Measurements from ENCODE around the gene CNTNAP5. TPM values are rescaled to one million over a fixed set of nuclear protein-coding genes. Genes with fewer than 3 reads are reported as not detected.

The CNTNAP5 gene
- total RNA-seq, 1 experiment from 2014 or later = 0.48 TPM

- no peak for DNase-seq
- Mint-ChIP-seq H3K4me3 (no peak overlapping the region), H3K36me3 (ENCODE audit: insufficient read depth in 1 of 3, low read depth in 3 of 3) (no peaks in the 10 kb centered on the region; a peak in 1 of 7 replicates), H3K27ac (no peak overlapping the region), H3K9me3 (peaks cover 0 to 2% of the 10 kb centered on the region in 2 experiments; a peak in 1 of 5 replicates), H3K27me3 (ENCODE audit: low read depth) (no peaks in the 10 kb centered on the region), H3K4me1 (peaks cover 5 to 8% of the 10 kb centered on the region in 2 experiments)
- Histone ChIP-seq H2BK20ac (ENCODE audit: low read depth, low read length, poor library complexity, severe bottlenecking) (no peak overlapping the region), H3T11ph (ENCODE audit: low read length) (no peak overlapping the region), H3K23me2 (ENCODE audit: insufficient read length, low read depth, low read length, poor library complexity, severe bottlenecking) (no peaks in the 10 kb centered on the region), H4K5ac (ENCODE audit: insufficient read length, low read depth, low read length) (no peak overlapping the region), H4K20me1 (ENCODE audit: control insufficient read depth, insufficient read depth, insufficient read length) (no peaks in the 10 kb centered on the region), H3K4ac (ENCODE audit: low read depth, low read length) (no peak overlapping the region), H3K79me1 (ENCODE audit: insufficient read depth, low read depth, low read length, poor library complexity, severe bottlenecking) (no peaks in the 10 kb centered on the region), H3K27ac (ENCODE audit: insufficient read length, low read depth, low read length) (no peak overlapping the region), H2AK5ac (ENCODE audit: insufficient read length, low read length) (no peak overlapping the region), H2BK15ac (ENCODE audit: low read depth, low read length) (no peak overlapping the region), H3K4me1 (ENCODE audit: insufficient read depth, low read length) (no peaks in the 10 kb centered on the region; the same call in 1 of the 2 replicates), H2BK12ac (ENCODE audit: insufficient read length, low read depth, low read length) (no peak overlapping the region), H4K91ac (ENCODE audit: insufficient read length, low read depth, low read length) (no peak overlapping the region), H2BK120ac (ENCODE audit: low read depth, low read length, poor library complexity, severe bottlenecking) (no peak overlapping the region), H3K9ac (ENCODE audit: extremely low read depth, insufficient read length, low read length) (no peak overlapping the region), H4K8ac (replicated peaks; ENCODE audit: insufficient read length, low read depth, low read length) (no peak overlapping the region), H3K18ac (ENCODE audit: insufficient read length, low read depth, low read length) (no peak overlapping the region), H3K56ac (ENCODE audit: insufficient read length, low read depth, low read length) (no peak overlapping the region), H3K14ac (ENCODE audit: insufficient read depth, low read length) (no peak overlapping the region), H3K23ac (ENCODE audit: insufficient read length, low read depth, low read length) (no peak overlapping the region), H2AFZ (ENCODE audit: low read length) (no peak overlapping the region), H2BK5ac (ENCODE audit: insufficient read length, low read length) (no peak overlapping the region), H3K27me3 (ENCODE audit: insufficient read depth, low read length) (no peaks in the 10 kb centered on the region), H3K9me3 (ENCODE audit: control insufficient read depth, low read depth, low read length) (no peaks in the 10 kb centered on the region), H3K79me2 (ENCODE audit: insufficient read depth, low read length) (no peaks in the 10 kb centered on the region), H3K4me2 (ENCODE audit: insufficient read depth, insufficient read length, low read length) (no peak overlapping the region)
- WGBS (ENCODE audit: extremely low coverage, insufficient read length, low lambda C conversion rate) = no CpG with 5 or more reads among the region's 2 CpGs
- no peak for TF ChIP-seq CTCF (conservative IDR thresholded peaks at IDR 0.05)
Measured at GRCh38 chr2:124586835-124587234, 561.7 kb downstream of the CNTNAP5 start.
